ENCODE data around the gene AK5.

AK5 gene

GRCh38 chr1:77605246-77606026, 323.6 kb downstream of the AK5 start:
- Mint-ChIP-seq H3K4me1 (no peaks in the 10 kb centered on the region), H3K4me3 (no peak overlapping the region), H3K9me3 (peaks cover 10% of the 10 kb centered on the region), H3K36me3 (peaks cover 41% of the 10 kb centered on the region), H3K27ac (no peak overlapping the region), H3K27me3 (no peaks in the 10 kb centered on the region)
- ATAC-seq (ENCODE audit: low read depth) (no peak), DNase-seq (ENCODE audit: low spot score in 2 of 2) (no peak)

GRCh38 chr1:77608893-77609292, 327.1 kb downstream of the AK5 start:
- H3K9me3 Mint-ChIP-seq: peaks cover 13% of the 10 kb centered on the region
- H3K36me3 Mint-ChIP-seq: peaks cover 51% of the 10 kb centered on the region
- ATAC-seq (ENCODE audit: low read depth) (no peak), DNase-seq (ENCODE audit: low spot score in 2 of 2) (no peak)
- H3K27ac Mint-ChIP-seq: no peak overlapping the region
- no peaks in the 10 kb centered on the region for H3K4me1 Mint-ChIP-seq
- H3K4me3 Mint-ChIP-seq: no peak overlapping the region
- H3K27me3 Mint-ChIP-seq: no peaks in the 10 kb centered on the region

All from memory B cell (primary cell).